B cell (primary cell): Measurements from ENCODE around the gene PDCD4. TPM values are rescaled to one million over a fixed set of nuclear protein-coding genes. Genes with fewer than 3 reads are reported as not detected.
"Not testable (repeated sequence)": the region's sequence is repeated elsewhere in the genome, so short reads cannot be mapped to it uniquely, and the experiment has no call there.

Experiments used
- ATAC-seq: fragments of 200-7000 bp; cut with Tn5 transposase; one replicate; pipeline ENCODE4 v1.10.0; 2021; ENCODE audit warnings: low read depth, mild to moderate bottlenecking, moderate number of reproducible peaks, moderate library complexity
- CTCF ChIA-PET: fragments of 350-600 bp; sonication (Branson Sonifier 250); formaldehyde crosslinking; loops from one replicate; lab custom pipeline; 2021; ENCODE audit warnings: antibody characterized with exemption, inconsistent platforms; lab: Charles Lee
- POLR2A ChIA-PET: fragments of 350-600 bp; sonication (Branson Sonifier 250); formaldehyde crosslinking; loops from one replicate; lab custom pipeline; 2021; ENCODE audit warnings: antibody characterized with exemption; lab: Charles Lee
- DNase-seq: peaks from one replicate; pipeline ENCODE4 v3.0.0; 2013
- H2AFZ ChIP-seq: 2 replicates; pipeline ENCODE4 v1.6.1; 2012; ENCODE audit warnings: mild to moderate bottlenecking, low read depth, low read length; ENCODE audit not compliant: insufficient read depth, poor library complexity, severe bottlenecking
- H3K27ac ChIP-seq, 2 donors: 1 replicate in 1 of 2; 2 replicates in 1 of 2; pipeline ENCODE4 v1.5.1; 2012 to 2013; ENCODE audit warnings: low read length in 2 of 2, mild to moderate bottlenecking in 2 of 2, moderate library complexity in 1 of 2
- H3K27me3 ChIP-seq, 4 experiments: fragments of 200-600 bp in 1 of 4; sonication (generic) in 1 of 4; replicated peaks in 1 of 4; 1 replicate in 2 of 4; 2 replicates in 2 of 4; pipeline versions ENCODE4 v1.6.1 to v1.7.0; 2013 to 2016; ENCODE audit warnings: low read length in 3 of 4, mild to moderate bottlenecking in 2 of 4, mixed read lengths in 1 of 4, moderate library complexity in 1 of 4; ENCODE audit not compliant: insufficient read depth in 4 of 4, control insufficient read depth in 3 of 4; ENCODE audit errors: control extremely low read depth in 1 of 4
- H3K36me3 ChIP-seq, 2 experiments: replicated peaks in 1 of 2; 1 replicate in 1 of 2; 2 replicates in 1 of 2; pipeline versions ENCODE4 v1.6.1 to v1.7.1; 2013; ENCODE audit warnings: low read length in 1 of 2; ENCODE audit not compliant: insufficient read depth in 2 of 2, control insufficient read depth in 1 of 2; ENCODE audit errors: control extremely low read depth in 1 of 2, extremely low read depth in 1 of 2
- H3K4me1 ChIP-seq, 2 donors: fragments of 200-600 bp in 1 of 2; sonication (generic) in 1 of 2; 1 replicate in 1 of 2; 2 replicates in 1 of 2; pipeline versions ENCODE4 v1.5.1 to v1.6.1; 2013 to 2017; ENCODE audit warnings: low read length in 2 of 2; ENCODE audit not compliant: control insufficient read depth in 2 of 2, insufficient read depth in 2 of 2
- H3K4me2 ChIP-seq: replicated peaks from 2 replicates; pipeline ENCODE3; 2012; ENCODE audit warnings: mild to moderate bottlenecking, low read depth, low read length; ENCODE audit not compliant: poor library complexity, severe bottlenecking
- H3K4me3 ChIP-seq, 5 experiments: fragments of 200-600 bp in 1 of 5; sonication (generic) in 1 of 5; 1 replicate in 3 of 5; 2 replicates in 2 of 5; pipeline versions ENCODE4 v1.5.1 to v1.7.0; 2011 to 2016; ENCODE audit warnings: low read length in 4 of 5, mild to moderate bottlenecking in 4 of 5, low read depth in 2 of 5, control low read depth in 1 of 5, moderate library complexity in 1 of 5; ENCODE audit not compliant: insufficient read depth in 1 of 5; ENCODE audit errors: control extremely low read depth in 1 of 5, extremely low read depth in 1 of 5
- H3K79me2 ChIP-seq: fragments of 200-600 bp; sonication (generic); one replicate; pipeline ENCODE4 v1.6.0; 2016; ENCODE audit warnings: low read length; ENCODE audit not compliant: control insufficient read depth, insufficient read depth
- H3K9ac ChIP-seq: fragments of 200-600 bp; sonication (generic); 2 replicates; pipeline ENCODE4 v1.6.1; 2017; ENCODE audit warnings: mild to moderate bottlenecking, low read length, moderate library complexity
- H3K9me3 ChIP-seq, 3 donors: one replicate each; pipeline versions ENCODE4 v1.6.1 to v1.7.1; 2013; ENCODE audit warnings: low read length in 2 of 3; ENCODE audit not compliant: control insufficient read depth in 2 of 3, insufficient read depth in 1 of 3; ENCODE audit errors: control extremely low read depth in 1 of 3
- H4K20me1 ChIP-seq: 2 replicates; pipeline ENCODE4 v1.6.0; 2012; ENCODE audit warnings: mild to moderate bottlenecking, low read length; ENCODE audit not compliant: insufficient read depth, control insufficient read depth, poor library complexity, severe bottlenecking
- H3K27ac Mint-ChIP-seq: one replicate; pipeline ENCODE4 v1.8.0; 2021; ENCODE audit warnings: mixed read lengths
- H3K27me3 Mint-ChIP-seq: one replicate; pipeline ENCODE4 v1.8.0; 2021; ENCODE audit warnings: mixed read lengths
- H3K4me1 Mint-ChIP-seq: one replicate; pipeline ENCODE4 v1.8.0; 2021; ENCODE audit warnings: mixed read lengths
- H3K4me3 Mint-ChIP-seq: one replicate; pipeline ENCODE4 v1.8.0; 2021; ENCODE audit warnings: mixed read lengths
- H3K9me3 Mint-ChIP-seq: one replicate; pipeline ENCODE4 v1.8.0; 2022; ENCODE audit warnings: mixed read lengths; ENCODE audit not compliant: insufficient read depth
- CTCF ChIP-seq: fragments of 200-600 bp; IDR thresholded peaks from one replicate; pipeline ENCODE4 v1.8.0; 2022; ENCODE audit warnings: antibody characterized with exemption, mild to moderate bottlenecking
- EZH2 ChIP-seq: IDR thresholded peaks from 2 replicates; pipeline ENCODE4 v1.6.1; 2012; ENCODE audit warnings: borderline replicate concordance, low read depth, mild to moderate bottlenecking, moderate library complexity, low read length; ENCODE audit not compliant: insufficient read depth, poor library complexity, severe bottlenecking
- WGBS: methylation state at CpG from one replicate; pipeline ENCODE4 v1.1.5; 2013; ENCODE audit warnings: missing lambda C conversion rate; ENCODE audit not compliant: insufficient coverage; 5-methylcytosine and 5-hydroxymethylcytosine counted together
- intact Hi-C: fragments of 100-400 bp; cut with micrococcal nuclease; formaldehyde crosslinking; loops from one replicate; pipeline ENCODE4 v1.10.0; 2022
- polyA plus RNA-seq: library from polyadenylated mRNA; depleted of rRNA; stranded (reverse); fragments of >200 nt; gene quantifications from 2 replicates; pipeline ENCODE4 v1.2.3, GENCODE V29; 2012
- total RNA-seq, 2 donors: library from RNA; stranded (reverse); fragments of 120-200 nt in 1 of 2; gene quantifications; 1 replicate in 1 of 2; 2 replicates in 1 of 2; pipeline versions ENCODE4 v1.2.3 to v1.2.4, GENCODE V29; 2013 to 2022

PDCD4 gene
- total and polyA plus RNA-seq, 2 donors (not counting 1 experiment from before 2014, with no cell fraction given) = 33.9 to 169 TPM

DNA sequence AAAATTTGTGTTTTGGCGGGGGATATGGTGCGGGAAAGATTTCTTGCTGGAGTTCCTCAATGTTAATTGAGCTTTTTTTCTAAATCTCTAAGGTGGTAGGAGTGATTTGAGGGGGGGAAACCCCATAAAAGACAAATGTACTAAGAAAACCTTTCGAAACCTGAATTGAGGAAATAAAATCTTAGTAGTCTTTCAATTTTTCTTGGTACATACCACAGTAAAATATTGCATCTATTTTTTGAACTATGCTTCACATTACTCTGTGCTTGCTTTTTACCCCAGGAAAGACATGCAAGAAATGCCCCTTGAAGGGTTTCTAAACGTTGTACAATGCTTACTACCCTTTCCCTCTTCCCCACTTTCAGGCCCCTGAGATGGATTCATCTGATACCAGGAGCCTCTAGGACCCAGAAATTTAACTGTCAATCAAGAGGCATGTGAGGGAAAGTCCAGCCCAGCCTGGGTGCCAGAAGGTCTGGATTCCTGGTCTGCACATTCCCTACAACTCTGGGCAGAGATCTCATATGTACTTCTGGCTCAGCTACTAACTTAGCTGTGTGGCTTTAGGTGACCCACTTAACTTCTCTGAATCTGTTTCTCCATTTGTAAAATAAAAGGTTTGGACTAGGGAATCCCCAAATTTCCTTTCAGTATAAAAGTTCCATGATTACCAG, 5.8 kb upstream of the PDCD4 start:
- no peak overlapping the region for H2AFZ ChIP-seq
- H3K79me2 ChIP-seq = peaks cover 35% of the 10 kb centered on the region
- peak overlapping the region; percentile 94 to 96 for H3K27ac ChIP-seq
- WGBS = 0% methylated on average over 1 of the region's 4 CpGs
- peak; percentile 84 for DNase-seq
- CTCF ChIA-PET = interaction anchor here (0.7 to 5.3 kb wide), 7 partner anchors 8 to 63 kb away, joined by 3 to 43 read pairs (median 4); no protein-coding TSS in a partner anchor
- no peaks in the 10 kb centered on the region for H3K27me3 Mint-ChIP-seq
- intact Hi-C loops = loop anchor here (1.0 to 10.0 kb wide), 7 partner anchors 53 to 859 kb away; partner anchors contain the start of genes ADD3, BBIP1, SHOC2 and SMC3
- H3K4me2 ChIP-seq = peak overlapping the region; percentile 87
- peak overlapping the region in 4 of 5 experiments; percentile 6 to 60 (median 28) for H3K4me3 ChIP-seq
- POLR2A ChIA-PET = interaction anchor here (0.7 to 5.2 kb wide), 5 partner anchors 20 to 561 kb away, joined by 3 to 80 read pairs (median 4); partner anchors contain the start of gene SMNDC1
- peak overlapping the region; percentile 85 for H3K4me3 Mint-ChIP-seq
- peak overlapping the region; percentile 55 for H3K9ac ChIP-seq
- no peaks in the 10 kb centered on the region for H3K9me3 Mint-ChIP-seq
- peak overlapping the region; percentile 97 for H3K27ac Mint-ChIP-seq
- ATAC-seq = peak; percentile 41
- H4K20me1 ChIP-seq = no peaks in the 10 kb centered on the region
- H3K9me3 ChIP-seq = no peaks in the 10 kb centered on the region
- H3K36me3 ChIP-seq = no peaks in the 10 kb centered on the region
- no peaks in the 10 kb centered on the region for H3K27me3 ChIP-seq
- peaks cover 97% of the 10 kb centered on the region for H3K4me1 Mint-ChIP-seq
- peaks cover 97 to 100% of the 10 kb centered on the region in 2 donors for H3K4me1 ChIP-seq
- TF ChIP-seq CTCF (no peak), EZH2 (no peak)

DNA sequence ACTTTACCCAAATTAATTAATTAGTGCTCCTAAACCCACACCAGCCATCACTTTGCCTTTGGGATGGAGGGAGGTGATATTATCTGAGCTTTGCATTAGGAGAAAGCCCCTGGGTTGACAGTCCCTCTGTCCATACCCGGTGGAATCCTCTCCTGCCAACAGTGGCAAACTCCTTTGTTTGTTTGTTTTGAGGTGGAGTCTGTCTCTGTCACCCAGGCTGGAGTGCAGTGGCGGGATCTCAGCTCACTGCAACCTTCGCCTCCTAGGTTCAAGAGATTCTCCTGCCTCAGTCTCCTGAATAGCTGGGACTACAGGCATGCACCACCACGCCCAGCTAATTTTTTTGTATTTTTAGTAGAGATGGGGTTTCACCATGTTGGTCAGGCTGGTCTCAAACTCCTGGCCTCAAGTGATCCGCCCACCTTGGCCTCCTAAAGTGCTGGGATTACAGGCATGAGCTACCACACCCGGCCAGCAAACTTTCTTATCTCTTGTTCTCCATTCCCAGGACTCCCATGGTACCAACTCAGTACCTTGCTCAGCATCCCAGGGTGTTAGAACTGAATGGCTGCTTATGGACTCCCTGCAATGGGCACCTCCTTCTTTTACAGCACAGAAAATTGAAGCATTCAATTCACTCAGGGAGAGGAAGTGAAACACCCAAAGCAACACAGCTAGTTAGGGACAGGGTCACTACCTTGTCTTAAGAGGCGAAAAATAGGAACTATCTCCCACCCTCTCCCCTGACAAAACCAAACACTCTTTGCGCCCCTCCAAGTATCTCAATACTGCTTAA, 4.5 kb upstream of the PDCD4 start:
- intact Hi-C loops = loop anchor here (5.0 to 10.0 kb wide), 3 partner anchors 365 to 860 kb away; partner anchors contain the start of gene ADD3
- H3K4me1 ChIP-seq = peaks cover 89 to 92% of the 10 kb centered on the region in 2 donors
- ATAC-seq (peak; percentile 32), DNase-seq (peak; percentile 83)
- H3K9me3 ChIP-seq, H3K9me3 Mint-ChIP-seq, H4K20me1 ChIP-seq, H3K27me3 Mint-ChIP-seq, H3K27me3 ChIP-seq, H3K36me3 ChIP-seq, H2AFZ ChIP-seq: not testable (repeated sequence)
- peaks cover 90% of the 10 kb centered on the region for H3K4me1 Mint-ChIP-seq
- POLR2A ChIA-PET = interaction anchor here (1.0 to 5.2 kb wide), 6 partner anchors 10 to 64 kb away, joined by 3 to 80 read pairs (median 4); partner anchors contain the start of genes BBIP1 and SHOC2
- peak overlapping the region; percentile 21 for H3K9ac ChIP-seq
- H3K27ac ChIP-seq = peak overlapping the region; percentile 94 to 96
- WGBS = 88% methylated on average over 2 of the region's 8 CpGs
- H3K79me2 ChIP-seq = peaks cover 46% of the 10 kb centered on the region
- H3K4me3 Mint-ChIP-seq = peak overlapping the region; percentile 84
- CTCF ChIA-PET = interaction anchor here (1.0 to 5.3 kb wide), 7 partner anchors 10 to 121 kb away, joined by 3 to 43 read pairs (median 7); no protein-coding TSS in a partner anchor
- H3K4me3 ChIP-seq = peak overlapping the region; percentile 2 to 55 (median 23)
- H3K4me2 ChIP-seq = peak overlapping the region; percentile 87
- peak overlapping the region; percentile 96 for H3K27ac Mint-ChIP-seq
